Kasumi-1 (cell line): Measurements from ENCODE around the gene IGFN1.

Experiments used
- DNase-seq, 2 experiments: peaks; one replicate each; lab custom pipeline; 2025; lab: John Stamatoyannopoulos, UW

Gene IGFN1

DNA sequence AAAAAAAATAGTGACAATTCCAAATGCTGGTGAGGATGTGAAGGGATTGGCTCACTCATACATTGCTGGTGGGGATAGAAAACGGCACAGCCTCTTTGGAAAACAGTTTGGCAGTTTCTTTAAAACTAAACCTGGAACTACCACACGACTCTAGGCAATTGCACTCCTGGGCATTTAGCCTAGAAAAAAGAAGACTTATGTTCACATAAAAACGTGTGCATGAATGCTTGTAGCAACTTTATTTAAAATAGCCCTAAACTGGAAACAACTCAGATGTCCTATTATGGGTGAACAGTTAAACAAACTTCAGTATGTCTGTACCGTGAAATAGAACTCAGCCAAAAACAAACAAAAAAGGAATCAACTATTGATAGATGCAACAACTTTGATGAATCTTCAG, 26.9 kb upstream of the IGFN1 start:
- no peak for DNase-seq

DNA sequence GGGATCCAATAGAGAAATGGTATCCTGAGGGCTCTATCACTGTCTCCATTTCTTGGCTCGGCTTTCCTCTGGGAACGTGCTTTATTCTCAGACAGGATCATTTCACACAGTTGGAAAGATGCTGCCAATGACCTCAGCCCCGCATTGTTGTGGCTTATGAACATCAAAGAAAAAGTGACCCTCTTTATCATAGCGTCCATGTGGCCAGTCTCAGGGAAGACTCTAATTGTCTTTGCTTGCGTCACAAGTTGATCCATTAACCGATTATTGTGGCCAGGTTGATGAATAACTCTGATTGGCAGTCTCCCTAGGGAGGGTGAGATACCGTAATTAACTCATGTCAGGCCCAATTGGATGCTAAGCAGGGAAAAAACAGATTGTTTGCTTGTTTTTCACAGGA, 26.0 kb upstream of the IGFN1 start:
- no peak for DNase-seq

DNA sequence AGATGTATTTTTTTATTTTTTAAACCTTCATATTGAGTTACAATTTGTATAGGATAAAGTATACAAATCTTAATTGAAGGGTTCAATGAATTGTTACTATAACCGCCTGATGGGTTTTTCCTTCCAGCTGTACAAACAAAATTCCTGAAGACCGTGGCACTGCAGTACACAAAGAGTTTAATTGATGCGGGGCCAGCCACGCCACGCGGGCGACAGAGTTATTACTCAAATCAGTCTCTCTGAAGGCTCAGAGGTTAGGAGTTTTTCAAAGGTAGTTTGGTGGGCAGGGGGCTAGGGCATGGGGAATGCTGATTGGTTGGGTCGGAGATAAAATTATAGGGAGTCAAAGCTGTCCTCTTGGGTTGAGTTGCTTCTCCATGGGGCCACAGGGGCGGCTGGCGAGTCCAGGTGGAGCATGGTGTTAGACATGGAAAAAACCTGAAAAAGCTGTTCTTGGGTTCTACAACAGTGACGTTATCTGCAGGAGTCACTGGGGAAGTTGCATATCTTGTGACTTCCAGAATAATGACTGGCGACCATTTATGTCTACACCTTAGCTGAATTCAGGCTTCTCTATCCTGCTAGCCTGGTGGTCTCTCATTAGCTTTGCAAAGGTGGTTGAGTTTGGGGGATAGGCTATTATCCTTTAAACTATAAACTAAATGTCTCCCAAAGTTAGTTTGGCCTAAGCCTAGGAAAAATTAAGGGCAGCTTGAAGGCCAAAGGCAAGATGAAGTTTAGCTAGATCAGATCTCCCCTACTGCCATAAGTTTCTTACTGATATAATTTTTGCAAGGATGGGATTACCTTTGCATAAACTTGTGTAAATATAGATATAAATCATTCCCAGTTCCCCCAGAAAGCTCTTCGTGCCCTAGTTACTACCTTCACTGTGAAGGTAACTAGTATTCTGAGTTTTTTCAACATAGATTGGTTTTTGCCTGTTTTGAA, 23.3 kb upstream of the IGFN1 start:
- no peak for DNase-seq

DNA sequence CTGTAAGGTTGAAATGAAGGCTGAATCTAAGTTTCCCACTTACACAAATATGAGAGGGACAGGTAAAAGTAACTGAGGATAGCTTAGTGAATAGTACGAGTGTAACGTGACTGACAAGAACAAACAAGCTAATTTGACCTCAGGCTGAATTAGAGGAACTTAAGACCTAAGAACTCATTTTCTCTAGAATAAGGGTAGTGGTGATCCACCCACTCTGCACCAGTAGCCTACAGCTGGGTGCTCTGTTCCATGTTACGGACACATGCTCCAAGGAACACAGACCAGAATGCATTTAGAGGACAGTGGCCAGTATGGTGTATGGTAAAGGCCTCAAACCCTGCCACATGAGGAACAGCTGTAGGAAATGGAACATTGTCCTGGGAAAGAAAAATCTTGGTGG, 21.4 kb upstream of the IGFN1 start:
- DNase-seq: no peak

DNA sequence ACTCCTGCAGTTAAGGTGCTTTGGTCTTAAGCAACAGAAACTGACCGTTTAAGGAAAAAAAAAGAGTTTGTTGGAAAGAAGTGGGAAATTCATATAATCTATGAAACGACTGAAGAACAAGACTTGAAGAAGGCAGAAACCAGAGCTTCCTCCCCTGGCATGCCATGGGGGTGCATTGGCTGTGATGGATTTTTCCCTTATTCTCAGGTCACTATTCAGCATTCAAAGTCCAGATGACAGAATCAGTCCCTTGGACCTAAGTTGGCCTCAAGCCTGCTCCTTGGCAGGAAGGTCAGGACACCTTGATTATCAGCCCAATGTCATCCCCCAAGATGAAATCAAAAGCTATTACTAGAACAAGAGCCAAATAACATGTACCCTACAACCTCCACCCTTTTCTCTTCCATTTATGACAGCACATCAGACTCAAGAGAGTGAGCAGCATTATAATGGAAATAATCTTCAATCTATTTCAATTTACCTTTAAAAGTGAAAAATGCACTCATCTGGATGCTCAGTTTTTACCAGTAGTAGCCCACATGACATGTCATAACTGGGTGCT, 20.6 kb upstream of the IGFN1 start:
- no peak for DNase-seq

DNA sequence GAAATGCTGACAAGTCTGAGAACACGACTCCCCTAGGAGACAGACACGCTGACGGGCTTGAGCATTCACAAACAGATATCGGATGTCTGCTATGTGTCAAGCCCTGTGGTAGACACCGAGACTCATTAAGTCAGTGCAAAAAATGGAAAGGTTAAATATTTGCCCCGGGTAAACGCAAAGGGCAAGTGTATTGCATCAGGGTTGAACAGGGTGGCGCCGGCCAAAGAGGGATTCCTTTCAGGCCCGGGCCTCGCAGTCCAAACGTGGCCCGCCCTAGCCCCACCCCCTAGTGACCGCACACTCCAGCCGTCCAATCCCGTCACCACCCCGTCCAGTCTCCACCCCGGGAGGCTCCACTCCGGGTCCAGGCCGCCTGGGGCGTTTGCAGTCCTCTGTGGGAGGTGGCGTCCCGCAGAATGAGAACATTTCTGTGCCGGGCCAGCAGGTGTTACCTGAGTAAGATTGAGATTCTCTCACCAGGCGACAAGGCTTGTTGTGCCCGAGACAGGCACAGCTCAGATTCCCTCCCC, 20.0 kb upstream of the IGFN1 start:
- DNase-seq: peak; percentile 69 to 80

DNA sequence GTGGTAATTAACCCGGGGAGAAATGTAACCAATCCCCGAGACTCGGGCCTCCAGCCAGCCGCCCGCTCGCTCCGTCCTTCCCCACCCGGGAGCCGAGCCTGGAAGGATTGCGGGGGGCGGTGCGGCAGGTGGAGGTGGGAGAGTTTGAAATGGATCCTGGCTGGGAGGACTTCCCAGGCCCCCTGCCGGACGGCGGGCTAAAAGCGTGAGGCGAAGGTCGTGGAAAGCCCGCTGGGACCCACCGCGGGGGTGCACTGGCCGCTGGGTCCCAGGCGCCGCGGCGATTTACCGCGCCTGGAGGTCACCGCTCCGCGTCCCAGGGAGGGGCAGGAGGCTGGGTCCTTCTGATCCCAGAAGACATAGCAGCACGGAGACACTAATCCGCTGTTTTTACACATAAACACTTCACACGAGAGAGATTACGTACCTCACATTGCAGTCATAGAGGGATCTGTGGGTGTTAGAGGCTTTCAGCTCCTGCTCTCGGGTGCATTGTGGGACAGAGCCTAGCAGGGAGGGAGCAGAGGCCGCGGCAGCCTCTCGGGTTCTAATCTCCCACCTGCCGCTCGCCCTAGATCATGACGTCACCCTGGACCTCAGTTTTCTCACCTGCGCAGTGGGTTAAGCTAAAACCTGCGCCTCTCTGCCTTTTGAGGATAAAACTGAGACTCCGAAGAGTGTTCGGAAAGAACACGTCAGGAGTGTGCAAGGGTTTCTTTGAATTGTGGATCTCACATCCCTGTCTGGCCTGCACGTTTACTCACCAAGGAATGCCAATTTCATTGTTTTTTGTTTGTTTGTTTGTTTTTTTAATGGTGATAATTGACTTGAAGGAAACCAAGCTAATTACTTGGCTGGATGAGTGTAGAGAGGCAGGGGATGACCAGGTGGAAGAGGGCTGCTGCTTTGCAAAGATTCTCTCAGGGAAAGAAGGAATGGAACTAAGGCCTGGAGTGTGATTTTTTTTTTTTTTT, 19.3 kb upstream of the IGFN1 start:
- peak; percentile 2 to 43 for DNase-seq

DNA sequence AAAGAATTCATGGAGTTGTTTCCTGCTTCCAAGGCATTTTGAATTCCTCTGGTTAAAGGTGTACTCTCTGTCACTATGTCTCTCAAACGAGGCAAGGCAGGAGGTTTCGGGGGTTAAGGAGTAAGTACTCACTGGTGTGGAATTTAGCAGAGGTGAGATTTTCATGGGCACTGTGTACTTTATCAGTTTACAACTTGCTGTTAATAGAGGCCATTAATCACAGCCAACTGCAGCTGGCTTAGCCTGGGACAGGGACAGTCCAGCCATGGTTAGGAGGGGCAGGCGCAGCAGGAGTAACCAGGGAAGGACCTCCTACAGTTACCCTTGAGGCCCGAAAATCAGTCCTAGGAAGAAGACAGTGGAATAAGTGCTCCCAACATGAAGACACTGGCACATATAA, 18.3 kb upstream of the IGFN1 start:
- DNase-seq: no peak

DNA sequence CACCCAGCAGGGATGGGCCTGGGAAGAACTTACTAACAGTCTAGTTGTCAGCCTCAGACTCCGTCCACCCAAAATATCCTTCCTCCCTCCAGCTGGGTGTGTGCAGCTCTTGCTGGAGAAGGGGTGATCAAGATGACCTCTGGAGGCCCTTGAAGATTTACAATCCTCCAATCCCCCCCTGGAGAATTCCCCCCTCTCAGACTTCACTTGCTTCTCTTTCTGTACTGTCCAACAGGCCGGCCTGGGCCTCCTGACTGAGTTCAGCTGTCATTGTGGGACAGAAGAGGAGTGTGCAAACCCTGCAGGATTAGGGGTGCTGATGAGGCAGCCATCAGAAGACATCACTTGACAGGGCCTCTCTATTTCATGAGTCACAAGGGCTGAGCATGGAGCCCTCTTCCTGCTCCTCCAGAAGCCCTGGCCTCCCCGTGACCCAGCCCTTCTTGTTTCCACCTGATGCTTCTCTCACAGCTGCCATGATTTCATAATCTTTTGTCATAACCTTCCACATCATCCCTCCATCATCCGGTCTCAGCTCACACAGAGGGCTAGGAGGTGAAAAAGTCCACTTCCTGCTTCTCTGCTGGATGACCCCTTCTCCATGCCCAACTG, 17.5 kb upstream of the IGFN1 start:
- no peak for DNase-seq

DNA sequence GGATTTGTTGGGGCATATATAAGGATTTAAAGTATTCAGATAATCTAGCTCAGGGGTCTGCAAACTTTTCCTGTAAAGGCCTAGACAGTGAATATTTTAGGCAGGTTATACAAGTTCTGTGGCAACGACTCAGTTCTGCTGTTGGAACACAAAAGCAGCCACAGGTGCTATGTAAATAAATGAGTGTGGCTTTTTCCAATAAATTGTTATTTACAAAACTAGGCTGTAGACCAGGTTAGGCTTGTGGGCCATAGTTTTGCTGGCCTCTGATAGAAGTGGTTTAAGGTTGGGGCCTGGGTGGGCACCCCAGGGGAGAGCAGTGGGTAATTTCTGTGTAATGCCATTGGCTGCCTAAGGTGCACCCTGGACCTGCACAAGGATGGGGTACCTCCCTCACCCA, 16.9 kb upstream of the IGFN1 start:
- no peak for DNase-seq

DNA sequence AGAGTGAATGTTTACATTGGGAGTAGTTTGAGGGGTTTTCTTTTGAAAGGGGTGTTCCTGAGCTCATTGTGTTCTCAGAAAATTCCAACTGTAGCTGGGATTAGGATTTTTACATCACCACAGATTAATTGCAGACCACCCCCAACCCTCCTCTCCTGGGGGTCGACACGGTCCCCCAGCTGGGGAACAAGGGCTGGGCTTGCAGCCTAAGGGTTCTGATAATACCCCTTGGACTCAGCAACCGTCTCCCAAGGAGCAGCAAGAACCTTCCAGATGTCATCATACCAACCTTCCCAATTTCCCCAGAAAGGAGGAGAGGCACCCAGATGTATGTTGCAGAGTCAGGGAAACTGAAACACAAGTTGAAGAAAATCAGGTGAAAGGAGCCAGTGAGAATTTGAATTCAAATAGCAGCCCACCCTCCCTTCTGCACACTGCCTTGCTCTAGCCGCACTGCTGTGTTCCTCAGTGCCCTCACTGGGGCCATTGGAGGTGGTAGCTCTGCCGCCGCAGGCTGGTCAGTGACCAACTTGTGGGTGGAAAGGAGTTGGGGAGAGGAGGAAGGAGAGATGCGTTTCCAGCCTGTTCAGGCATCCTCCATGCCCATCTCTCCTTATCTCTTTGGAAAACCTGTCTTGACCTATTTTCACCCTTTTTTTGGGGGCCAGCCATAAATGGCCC, 14.7 kb upstream of the IGFN1 start:
- no peak for DNase-seq

DNA sequence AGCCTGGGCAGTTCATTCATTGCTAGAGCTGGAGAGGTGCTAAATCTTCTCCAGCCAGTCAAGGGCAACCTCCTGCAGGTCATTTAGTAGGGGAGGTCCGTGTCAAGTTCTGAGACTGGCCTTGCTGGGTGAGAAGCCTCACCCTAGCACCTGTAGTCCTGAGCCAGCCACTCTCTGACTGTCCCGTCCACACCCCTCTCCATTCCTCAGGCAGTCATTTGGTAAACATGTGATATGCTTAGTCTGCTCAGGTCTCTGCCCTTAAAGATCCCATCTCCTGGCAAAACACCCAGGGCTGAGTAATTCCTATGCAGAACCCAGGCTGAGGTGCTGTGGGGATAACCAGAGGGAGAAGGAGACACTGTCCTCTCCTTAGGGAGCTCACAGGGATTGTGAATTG, 13.7 kb upstream of the IGFN1 start:
- no peak for DNase-seq

DNA sequence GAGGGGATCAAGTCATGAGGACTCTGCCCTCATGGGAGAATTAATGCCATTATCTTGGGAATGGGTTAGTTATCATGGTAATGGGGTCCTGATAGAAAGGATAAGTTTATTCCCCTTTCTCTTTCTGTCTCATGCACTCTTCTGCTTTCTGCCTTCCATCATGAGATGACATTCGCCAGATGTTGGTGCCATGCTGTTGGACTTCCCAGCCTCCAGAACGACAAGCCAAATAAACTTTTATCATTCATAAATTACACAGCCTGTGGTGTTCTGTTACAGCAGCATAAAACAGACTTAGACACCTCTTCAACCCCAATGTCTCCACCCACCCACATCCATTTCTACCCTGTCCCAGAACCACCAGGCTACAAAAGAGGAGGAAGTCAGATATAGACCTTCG, 11.9 kb upstream of the IGFN1 start:
- DNase-seq: no peak

DNA sequence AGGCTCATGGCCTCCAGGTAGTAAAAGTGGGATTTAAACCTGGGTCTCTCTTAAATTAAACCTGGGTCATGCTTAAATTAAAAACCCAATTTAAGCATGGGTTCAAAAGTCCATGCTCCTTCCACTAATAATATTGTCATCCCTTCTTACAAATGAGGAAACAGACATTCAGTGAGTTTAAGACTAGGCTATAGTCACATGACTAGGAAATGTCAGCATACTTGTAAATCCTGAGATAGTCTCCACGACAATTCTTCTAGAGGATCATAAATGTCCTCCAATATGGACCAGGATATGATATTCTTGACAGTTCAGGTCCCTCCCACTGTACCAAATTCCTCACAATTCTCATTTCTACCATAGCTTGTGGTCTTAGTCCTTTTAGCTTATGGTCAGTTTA, 10.5 kb upstream of the IGFN1 start:
- DNase-seq: no peak

DNA sequence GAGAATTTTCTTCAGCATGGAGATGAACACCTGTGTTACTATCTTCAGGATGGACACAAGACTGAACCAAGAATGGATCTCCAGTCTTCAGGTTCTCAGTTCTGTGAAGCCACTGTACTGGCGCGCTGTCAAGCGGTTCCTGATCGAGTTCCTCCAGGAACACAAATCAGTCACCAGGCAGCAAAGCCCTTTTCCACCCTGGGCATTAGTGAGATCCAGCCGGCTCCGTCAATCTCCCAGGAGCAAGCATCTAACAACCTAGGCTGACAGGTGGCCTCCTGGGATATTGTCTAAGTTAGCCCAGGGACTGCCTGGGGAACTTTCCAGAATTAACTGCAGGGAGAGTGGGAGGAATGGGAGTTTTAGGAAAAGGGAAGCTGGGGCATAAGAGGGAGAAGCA, 9.7 kb upstream of the IGFN1 start:
- no peak for DNase-seq

DNA sequence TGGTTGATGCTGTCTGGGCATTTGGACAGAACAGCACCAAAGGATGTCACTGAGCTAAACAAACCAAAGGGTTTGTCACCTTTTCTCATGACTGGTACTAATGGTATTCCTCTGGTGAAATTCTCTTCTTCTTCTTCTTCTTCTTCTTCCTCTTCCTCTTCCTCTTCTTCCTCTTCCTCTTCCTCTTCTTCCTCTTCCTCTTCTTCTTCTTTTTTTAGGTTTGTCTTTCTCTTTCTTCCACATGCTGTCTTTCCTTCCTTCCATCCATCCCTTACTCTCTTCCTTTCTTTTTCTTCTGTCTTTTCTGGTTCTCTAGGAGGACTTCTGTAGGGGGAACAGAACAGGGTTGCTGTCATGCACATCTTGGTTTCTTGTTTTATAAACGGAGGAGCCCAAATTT, 9.3 kb upstream of the IGFN1 start:
- no peak for DNase-seq

DNA sequence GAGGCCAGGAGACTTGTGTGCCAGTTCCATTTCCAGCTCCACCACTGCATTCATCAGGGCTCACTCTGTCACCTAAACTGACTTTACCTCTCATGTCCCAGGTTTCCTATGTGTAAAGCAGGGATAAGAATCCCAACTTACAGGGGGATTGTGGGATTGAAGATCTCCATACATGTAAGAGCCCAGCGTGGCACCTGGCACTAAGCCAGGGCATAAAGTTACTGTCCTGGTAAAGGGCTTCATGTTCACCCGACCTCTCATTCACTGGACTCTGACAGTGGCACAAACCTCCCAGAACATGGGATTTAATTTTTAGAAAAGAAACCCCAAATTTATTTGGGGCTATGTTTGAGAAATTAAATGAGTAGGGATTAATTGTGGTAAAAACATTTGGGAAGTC, 8.9 kb upstream of the IGFN1 start:
- no peak for DNase-seq

DNA sequence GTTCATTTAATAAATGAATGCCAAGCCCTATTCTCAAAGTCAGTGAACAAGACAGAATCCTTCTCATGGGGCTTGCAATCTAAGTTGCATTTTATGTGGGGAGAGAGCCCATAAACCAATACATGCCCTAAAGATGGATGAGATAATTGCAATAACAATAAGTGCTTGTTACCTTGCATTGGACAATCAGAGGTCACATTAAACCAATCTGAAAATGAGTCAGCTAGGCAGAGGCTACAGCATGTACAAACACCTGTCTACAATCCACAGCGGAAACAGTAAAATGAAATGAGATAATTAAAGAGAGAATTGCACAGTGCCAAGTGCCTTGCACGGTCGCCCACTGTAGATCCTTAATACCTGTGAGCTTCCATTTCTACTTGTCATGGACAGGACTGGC, 7.4 kb upstream of the IGFN1 start:
- DNase-seq: no peak

DNA sequence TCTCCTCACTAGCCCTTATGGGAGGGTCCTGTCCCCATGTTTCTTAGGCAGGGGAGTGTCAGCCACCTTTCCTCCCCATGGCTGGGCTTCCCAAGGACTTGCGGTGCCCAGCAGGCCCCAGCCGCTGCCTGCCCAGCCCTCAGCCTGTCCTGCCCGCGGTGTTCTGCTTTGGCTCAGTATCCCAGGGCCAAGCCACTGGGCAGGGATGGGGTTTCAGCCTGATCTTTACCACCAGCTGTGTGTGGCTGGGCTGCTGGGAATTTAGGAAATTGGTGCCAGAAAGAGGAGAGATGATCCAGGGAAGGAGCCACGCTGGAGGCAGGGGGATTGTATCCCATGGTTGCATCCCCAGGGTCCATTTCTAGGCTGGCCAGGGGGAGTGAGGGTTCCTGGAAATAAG, 6.9 kb upstream of the IGFN1 start:
- no peak for DNase-seq

DNA sequence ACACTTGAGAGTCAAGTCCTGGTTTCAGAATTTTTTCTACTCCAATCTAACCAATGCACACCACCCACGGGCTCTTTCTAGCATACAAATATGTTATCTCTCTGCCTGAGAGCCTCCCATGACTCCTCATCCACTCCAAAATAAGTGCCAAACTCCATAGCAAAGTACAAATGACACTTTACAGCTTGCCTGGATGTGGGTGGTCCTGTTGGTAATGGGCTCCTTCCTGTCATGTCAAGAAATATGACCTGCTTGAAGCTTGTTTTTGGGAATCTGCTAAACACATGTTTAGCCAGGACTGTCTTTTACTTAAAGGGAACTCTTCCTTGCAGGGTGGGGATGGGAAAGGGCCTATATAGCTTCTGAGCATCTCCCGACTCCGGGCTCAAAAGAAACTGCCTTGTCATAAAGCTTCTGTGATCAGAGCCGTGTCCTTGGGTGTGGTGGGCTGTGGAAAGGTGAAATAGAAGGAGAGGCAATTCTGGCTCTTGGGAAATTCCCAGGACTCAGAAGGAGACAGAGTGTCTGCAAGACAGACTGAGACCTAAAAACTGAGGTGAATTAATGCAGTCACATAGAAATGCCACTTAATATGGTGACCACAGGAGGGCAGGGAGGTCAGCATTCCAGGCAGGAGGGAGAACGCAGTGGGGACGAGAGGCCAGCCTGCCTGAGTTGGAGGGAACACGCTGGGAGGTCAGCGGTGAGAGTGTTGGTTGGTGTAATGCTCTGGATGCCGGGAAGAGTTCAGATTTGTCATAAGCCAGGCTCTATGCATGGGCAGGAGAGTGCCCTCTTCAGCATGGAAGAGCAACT, 6.1 kb upstream of the IGFN1 start:
- peak; percentile 54 to 59 for DNase-seq

DNA sequence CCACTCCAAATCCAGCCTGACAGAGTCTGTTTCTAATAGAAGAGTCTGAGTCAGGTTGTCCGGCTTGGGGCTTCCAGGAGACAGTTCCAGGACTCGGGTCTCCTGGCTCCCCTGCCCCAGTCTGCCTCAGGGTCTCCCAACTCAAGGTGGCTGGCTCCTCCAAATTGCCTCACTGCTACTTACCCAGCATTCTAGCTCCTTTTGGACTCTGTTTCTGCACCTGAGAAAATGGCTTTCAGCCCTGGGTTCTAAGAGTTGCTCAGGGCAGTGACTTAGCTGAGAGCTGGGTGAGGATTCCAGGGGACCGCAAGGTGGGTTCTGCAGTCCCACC, 5.5 kb upstream of the IGFN1 start:
- no peak for DNase-seq
